HG03139 (cell line): ENCODE data around the gene TRIM71.
"Not testable (repeated sequence)": the region's sequence is repeated elsewhere in the genome, so short reads cannot be mapped to it uniquely, and the experiment has no call there.

Experiments
- ATAC-seq: cut with Tn5 transposase; IDR thresholded peaks from one replicate; pipeline ENCODE4 v1.9.1; 2021; ENCODE audit not compliant: unreplicated experiment

The TRIM71 gene

DNA sequence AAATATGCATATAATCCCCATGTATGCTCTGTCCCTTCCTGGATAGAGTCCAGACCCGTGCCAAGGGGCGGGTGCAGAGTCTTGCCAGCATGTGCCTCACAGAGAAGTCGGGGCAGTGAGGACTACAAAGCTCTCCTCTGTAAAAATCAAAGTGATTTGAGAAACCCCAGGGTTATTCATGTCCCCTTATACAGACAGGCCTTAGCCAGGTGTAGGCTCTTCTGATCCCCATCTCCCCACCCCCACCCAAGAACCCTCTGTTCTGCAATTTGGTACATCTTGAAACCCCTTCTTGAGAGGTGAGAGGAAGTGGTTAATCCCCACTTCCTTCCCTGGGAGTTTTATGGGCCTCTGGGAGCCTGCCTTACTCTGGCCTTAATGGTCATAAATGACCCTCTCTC, 24.7 kb downstream of the TRIM71 start:
- ATAC-seq: peak; percentile 51

GRCh38 chr3:32842987-32843386, 25.2 kb downstream of the TRIM71 start:
- ATAC-seq: no peak

DNA sequence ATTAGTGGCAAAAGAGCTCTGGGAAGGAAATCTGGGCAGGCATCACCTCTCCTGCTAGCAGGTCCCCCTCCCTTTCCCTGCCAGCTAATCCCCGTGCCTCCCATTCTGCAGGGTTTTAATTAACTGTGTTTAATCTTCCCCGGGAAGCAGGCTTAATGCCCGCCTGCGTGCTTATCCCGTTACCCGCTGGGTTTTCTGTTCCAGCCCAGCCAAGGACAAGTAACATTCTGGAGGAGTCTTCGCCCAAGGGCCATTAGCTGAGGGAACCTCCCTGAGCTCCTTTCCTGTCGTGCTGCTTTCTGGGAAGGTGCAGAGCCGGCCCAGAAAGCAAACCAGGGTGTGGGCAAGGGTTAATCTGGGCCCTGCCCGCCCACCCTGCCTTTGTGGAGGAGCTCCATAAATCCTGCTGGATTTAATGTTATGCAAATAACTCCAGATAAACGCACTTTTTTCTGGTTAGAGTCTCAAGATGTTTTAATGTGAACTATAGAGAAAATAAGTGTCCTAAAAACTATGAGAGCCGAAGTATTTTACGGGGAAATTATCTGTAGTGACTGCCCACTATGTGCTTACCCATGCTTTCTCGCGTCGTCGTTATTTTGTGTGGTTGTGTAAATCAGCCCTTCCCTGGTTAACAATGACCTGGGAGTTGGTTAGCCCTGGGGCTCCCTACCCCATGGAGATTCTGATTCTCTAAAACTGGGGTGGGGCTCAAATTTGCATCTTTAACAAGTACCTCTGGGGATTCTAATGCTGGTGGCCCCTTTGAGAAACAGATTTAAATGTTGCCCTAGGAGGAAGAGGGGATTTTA, 25.9 kb downstream of the TRIM71 start:
- ATAC-seq: no peak

- ATAC-seq: no peak
Observed at GRCh38 chr3:32844322-32844654, 26.5 kb downstream of the TRIM71 start.

GRCh38 chr3:32844914-32845313, 27.1 kb downstream of the TRIM71 start:
- ATAC-seq: no peak

DNA sequence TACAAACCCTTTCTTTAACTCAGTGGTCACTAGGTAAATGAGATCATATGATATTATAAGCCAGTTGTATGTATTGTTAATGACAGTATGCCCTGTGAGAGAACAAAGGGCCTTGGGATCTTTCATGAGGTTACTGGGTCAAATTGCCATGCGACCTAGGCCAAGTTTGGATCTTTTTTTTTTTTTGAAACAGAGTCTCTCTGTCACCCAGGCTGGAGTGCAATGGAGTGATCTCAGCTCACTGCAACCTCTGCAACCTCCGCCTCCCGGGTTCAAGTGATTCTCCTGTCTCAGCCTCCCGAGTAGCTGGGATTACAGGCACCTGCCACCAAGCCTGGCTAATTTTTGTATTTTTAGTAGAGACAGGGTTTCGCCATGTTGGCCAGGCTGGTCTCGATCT, 27.7 kb downstream of the TRIM71 start:
- not testable (repeated sequence) for ATAC-seq

DNA sequence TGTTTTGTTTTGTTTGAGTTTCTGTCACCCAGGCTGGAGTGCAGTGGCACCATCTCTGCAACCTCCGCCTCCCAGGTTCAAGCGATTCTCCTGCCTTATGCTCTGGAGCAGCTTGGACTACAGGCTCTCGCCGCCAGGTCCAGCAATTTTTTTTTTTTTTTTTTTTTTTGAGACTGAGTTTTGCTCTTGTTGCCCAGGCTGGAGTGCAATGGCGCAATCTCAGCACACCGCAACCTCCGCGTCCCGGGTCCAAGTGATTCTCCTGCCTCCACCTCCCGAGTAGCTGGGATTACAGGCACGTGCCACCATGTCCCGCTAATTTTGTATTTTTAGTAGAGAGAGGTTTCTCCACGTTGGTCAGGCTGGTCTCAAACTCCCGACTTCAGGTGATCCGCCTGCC, 29.2 kb downstream of the TRIM71 start:
- not testable (repeated sequence) for ATAC-seq

DNA sequence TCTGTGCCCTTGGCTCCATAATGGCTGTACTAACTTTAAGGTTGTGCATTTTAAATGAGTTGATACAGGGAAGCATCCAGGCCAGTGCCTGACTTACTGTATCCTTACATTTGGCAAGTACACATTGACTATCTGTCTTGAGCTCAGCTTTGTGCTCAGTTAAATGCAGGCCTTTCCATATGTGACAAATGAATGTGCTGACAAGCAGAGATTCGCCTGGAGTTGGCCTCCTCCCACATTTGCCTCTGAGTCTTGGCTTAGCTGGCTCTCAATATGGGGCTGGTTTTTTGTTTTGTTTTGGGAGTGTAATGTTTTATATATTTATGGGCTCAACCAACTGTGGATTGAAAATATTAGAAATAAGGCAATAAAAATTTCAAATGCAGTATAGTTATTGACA, 29.7 kb downstream of the TRIM71 start:
- no peak for ATAC-seq

GRCh38 chr3:32848215-32848614, 30.4 kb downstream of the TRIM71 start:
- no peak for ATAC-seq

DNA sequence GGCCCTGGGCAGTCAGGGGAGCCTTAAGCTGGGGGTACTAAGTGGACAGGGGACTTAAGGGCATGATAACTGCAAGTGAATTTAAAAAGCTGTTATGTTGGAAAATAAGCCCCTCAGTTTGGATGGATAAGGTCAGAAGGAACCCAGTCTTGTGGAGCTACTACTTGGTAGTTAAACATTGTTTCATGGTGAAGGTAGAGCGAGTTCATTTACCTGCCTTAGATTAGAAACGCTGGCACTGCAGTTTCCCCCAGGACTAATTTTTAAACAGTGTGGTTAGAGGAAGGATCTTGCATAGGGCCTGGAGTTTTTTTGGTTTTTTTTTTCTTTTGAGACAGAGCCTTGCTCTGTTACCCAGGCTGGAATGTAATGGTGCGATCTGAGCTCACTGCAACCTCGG, 31.2 kb downstream of the TRIM71 start:
- ATAC-seq: no peak

- no peak for ATAC-seq
Observed at GRCh38 chr3:32850226-32850625, 32.4 kb downstream of the TRIM71 start.

DNA sequence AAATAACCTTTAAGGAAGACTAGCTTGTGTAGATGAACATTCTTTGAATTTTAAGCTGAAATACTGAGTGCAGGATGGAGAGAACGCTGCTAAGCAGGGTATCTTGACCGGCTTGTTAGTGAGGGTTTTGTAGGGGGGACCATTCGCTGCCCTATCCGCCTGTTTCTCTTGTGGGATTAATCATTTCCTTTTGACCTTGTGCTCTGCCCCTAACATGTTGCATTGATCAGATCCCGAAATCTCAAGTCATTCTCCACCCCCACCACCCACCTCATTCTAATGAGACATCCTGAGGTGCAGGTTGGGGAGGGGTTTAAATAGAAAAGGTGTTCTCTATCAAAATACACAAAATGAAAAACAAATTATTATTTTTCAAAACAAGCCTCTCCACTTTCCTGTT, 32.8 kb downstream of the TRIM71 start:
- ATAC-seq: no peak

DNA sequence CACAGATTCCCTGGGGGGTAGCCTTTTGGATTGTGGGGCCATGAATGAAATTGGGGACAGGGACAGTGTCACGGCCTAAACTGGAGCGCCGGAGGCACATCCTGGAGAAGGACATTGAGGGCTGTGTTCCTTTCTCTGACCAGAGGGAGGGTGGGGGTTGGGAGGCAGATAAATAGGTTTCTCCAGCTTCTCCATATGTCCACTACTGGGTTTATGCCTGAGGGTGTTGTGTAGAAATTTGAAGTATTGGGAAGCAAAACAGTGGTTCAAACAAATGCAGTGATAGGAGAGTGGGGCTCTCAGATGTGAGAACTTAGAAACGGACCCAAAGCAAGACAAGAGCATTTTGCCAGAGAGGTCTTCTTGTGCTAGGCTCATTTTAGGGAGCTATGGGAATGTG, 34.3 kb downstream of the TRIM71 start:
- ATAC-seq: no peak

DNA sequence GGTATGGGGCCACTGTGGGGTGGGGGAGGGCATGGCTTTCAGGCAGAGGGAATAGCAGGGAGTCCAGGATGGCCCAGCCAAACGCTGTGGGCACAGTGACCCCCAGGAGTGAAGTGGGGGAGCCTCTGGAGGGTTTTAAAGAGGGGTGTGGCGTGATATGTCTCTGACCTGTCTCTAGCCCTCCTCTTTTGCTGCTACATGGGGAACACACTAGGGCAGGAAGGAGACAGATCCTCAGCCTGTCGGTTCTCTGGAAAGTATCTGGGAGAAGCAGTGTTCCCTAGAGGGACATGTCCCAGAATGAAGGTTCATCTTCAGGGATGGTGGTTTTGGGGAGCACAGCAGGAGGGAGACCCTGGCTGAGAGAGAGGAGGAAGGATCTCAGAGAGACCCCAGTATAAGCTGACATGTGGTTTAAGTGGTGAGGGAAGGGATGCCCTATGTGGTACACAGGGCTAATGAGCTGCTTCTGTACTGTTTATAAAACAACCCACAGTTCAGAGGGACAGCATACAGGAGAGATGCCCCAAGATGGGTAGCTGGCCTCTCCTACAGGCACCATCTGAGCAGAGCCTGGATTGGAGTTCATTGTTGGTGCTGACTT, 37.7 kb downstream of the TRIM71 start:
- no peak for ATAC-seq

DNA sequence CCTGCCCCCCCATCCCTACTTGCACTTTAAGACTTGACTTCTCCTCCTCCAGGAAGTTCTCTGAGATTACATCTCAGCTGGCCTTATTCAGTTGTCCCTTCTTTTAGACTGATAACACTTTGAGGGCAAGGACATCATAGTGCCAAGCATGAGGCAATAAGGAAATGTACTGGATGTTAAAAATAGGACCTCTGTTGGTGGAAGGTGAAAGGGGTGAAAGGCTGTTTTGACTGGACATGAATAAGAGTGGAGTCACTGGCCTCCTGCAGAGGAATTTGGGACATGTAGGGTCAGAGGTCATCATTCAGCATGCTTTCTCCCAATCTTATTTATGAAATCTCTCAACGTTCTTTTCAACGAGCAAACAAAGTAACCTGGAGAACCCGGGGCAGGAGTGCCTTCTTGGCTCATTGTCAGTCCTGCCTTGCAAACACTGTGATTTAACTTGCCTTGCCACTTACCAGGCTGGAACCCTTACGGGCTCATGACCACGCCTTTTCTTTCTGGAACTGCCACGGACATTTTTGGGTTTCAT, 38.6 kb downstream of the TRIM71 start:
- no peak for ATAC-seq

DNA sequence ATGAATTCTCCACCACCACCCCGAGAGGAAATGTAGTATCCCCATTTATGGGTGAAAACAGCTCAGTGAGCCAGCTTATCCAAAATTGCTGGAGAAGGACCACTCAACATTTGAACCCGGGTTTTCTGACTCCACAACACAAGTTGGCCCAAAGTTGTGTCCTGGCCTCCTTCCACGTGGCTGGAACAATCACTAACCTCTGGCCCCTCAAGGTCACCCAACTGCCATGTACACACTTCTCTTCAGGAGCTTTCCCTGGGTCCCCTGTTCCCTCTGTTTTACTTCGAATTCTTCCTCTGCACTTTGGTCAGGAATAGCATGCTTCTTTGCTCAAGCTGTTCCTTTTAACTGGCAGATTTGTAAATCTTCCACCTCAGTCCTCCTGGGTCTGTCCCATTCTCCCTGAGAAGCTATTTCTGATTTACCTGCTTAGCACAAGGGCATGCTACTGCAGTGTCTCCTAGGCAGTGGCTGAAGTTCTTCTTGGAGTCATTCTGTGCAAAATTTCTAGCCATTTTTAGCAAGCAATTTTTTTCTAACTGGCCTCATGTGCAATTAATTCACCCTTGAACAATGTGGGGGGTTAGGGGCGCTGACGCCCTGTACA, 39.2 kb downstream of the TRIM71 start:
- no peak for ATAC-seq

GRCh38 chr3:32857921-32858320, 40.1 kb downstream of the TRIM71 start:
- no peak for ATAC-seq

GRCh38 chr3:32859604-32860237, 41.9 kb downstream of the TRIM71 start:
- no peak for ATAC-seq

GRCh38 chr3:32860499-32860898, 42.7 kb downstream of the TRIM71 start:
- no peak for ATAC-seq

DNA sequence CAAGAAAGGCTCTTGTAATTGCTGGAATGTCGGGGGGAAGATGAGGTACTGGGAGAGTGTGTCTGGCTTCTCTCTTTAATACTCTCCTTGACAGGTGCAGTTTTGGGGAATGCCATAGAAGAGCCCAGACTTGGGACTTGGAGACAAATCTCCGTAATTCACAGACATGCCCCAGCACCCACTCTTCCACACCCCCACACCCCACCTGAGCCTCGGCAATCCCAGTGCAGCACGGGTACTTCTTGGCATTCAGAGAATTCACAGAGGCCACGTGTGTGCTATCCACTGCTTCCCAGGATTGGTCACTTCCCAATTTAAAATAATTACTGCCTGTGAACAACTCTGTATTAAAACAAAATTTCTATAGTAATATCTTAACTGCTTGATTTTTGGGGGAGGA, 43.9 kb downstream of the TRIM71 start:
- ATAC-seq: no peak

DNA sequence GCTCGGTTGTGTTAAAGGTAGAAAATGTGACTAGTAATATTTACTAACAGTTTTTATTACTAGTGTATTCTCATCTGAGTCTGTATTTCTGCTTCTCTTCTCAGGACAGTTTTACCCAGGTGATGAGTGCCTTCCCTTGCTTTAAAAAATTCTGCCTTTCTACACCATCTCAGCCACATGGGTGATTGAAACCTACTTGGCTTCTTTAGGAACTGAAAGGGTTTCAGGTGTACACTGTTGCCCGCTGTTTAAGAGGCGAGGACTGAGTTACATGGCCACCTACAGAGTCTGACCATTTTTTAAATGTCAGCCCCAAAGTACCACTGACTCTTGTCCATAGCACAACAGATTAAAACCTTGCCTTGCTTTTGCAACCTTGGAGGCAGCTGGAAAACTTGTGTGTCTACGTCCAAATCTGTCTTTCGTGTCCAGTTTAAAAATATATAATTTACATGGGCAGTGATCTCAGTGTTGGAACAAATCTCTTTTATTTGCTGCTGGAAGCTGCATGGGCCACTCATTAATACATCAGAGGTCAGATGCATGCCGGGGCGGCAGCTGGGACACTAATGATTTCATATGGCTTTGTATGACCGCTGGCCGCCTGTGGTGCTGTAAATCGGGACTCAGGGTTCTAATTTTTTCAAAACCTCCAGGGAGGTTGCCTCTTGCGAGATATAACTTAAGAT, 44.6 kb downstream of the TRIM71 start:
- ATAC-seq: no peak
